PC-3 (cell line): ENCODE data around the gene SPTA1.

ENCODE experiments used
- EZH2 ChIP-seq: fragments of 300-600 bp; sonication (generic); IDR thresholded peaks from one replicate; pipeline ENCODE4 v1.6.1; 2017; ENCODE audit warnings: antibody characterized with exemption, mild to moderate bottlenecking, low read length; ENCODE audit not compliant: unreplicated experiment
- TF ChIP-seq, protein P1 (sequence below): fragments of 300-600 bp; sonication (generic); conservative IDR thresholded peaks from 2 replicates; pipeline ENCODE4 v1.5.1; 2017; ENCODE audit warnings: antibody characterized with exemption, low read depth, mild to moderate bottlenecking, low read length

DNA sequence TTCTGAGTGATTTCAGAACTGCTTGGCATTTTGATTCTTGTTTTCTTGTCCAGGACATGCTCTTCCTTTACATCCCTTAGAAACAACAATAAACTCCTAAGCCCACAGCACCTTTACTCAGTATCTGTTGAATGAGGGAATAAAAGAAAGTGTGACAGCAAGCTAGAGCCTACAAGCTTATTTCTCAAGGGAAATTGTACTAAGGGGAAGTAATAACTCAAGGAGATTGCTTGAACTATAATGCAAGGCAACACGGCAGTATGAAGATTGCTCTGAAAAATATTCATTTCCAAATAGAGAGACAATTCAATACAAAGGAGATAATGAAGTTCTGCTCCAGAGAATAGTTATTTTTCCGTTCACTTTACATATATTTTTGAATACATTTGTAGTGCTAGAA lies 122.7 kb downstream of the SPTA1 start:
- TF ChIP-seq, protein P1, sequence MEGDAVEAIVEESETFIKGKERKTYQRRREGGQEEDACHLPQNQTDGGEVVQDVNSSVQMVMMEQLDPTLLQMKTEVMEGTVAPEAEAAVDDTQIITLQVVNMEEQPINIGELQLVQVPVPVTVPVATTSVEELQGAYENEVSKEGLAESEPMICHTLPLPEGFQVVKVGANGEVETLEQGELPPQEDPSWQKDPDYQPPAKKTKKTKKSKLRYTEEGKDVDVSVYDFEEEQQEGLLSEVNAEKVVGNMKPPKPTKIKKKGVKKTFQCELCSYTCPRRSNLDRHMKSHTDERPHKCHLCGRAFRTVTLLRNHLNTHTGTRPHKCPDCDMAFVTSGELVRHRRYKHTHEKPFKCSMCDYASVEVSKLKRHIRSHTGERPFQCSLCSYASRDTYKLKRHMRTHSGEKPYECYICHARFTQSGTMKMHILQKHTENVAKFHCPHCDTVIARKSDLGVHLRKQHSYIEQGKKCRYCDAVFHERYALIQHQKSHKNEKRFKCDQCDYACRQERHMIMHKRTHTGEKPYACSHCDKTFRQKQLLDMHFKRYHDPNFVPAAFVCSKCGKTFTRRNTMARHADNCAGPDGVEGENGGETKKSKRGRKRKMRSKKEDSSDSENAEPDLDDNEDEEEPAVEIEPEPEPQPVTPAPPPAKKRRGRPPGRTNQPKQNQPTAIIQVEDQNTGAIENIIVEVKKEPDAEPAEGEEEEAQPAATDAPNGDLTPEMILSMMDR, result no peak
- TF ChIP-seq EZH2, result no peak
